Effector memory CD4-positive, alpha-beta T cell (primary cell): ENCODE data around the gene USP37.

ENCODE experiments used
- DNase-seq, 3 donors: peaks; one replicate each; pipeline ENCODE4 v3.0.0-alpha.2; 2020
- H3K27ac ChIP-seq: 2 replicates; pipeline ENCODE4 v1.7.0; 2013; ENCODE audit warnings: mild to moderate bottlenecking, low read length, moderate library complexity; ENCODE audit not compliant: insufficient read depth, poor library complexity, severe bottlenecking
- H3K27me3 ChIP-seq: replicated peaks from 2 replicates; pipeline ENCODE4 v1.7.0; 2013; ENCODE audit warnings: mild to moderate bottlenecking, low read length; ENCODE audit not compliant: insufficient read depth, control insufficient read depth, poor library complexity, severe bottlenecking
- H3K36me3 ChIP-seq: 2 replicates; pipeline ENCODE4 v1.7.0; 2013; ENCODE audit warnings: mild to moderate bottlenecking, low read length, moderate library complexity; ENCODE audit not compliant: control insufficient read depth, insufficient read depth
- H3K4me1 ChIP-seq: 2 replicates; pipeline ENCODE4 v1.7.0; 2013; ENCODE audit warnings: low read length, mild to moderate bottlenecking; ENCODE audit not compliant: control insufficient read depth, insufficient read depth, poor library complexity, severe bottlenecking
- H3K4me3 ChIP-seq: 2 replicates; pipeline ENCODE4 v1.7.0; 2013; ENCODE audit warnings: low read length, low read depth, mild to moderate bottlenecking; ENCODE audit not compliant: insufficient read depth, poor library complexity, severe bottlenecking
- H3K9me3 ChIP-seq: 2 replicates; pipeline ENCODE4 v1.7.0; 2013; ENCODE audit warnings: mild to moderate bottlenecking, low read length, moderate library complexity; ENCODE audit not compliant: control insufficient read depth

USP37 gene

GRCh38 chr2:218436992-218437391 lies 131.2 kb downstream of the USP37 start:
- no peaks in the 10 kb centered on the region for H3K27me3 ChIP-seq
- no peak overlapping the region for H3K27ac ChIP-seq
- no peak for DNase-seq
- H3K36me3 ChIP-seq: no peaks in the 10 kb centered on the region
- no peaks in the 10 kb centered on the region for H3K4me1 ChIP-seq
- H3K9me3 ChIP-seq: no peaks in the 10 kb centered on the region
- H3K4me3 ChIP-seq: no peak overlapping the region

- Histone ChIP-seq H3K4me1 (no peaks in the 10 kb centered on the region), H3K27ac (no peak overlapping the region), H3K9me3 (no peaks in the 10 kb centered on the region), H3K4me3 (no peak overlapping the region), H3K36me3 (no peaks in the 10 kb centered on the region), H3K27me3 (no peaks in the 10 kb centered on the region)
- no peak for DNase-seq
Measured at GRCh38 chr2:218435003-218435982, 132.9 kb downstream of the USP37 start.

- Histone ChIP-seq H3K27me3 (no peaks in the 10 kb centered on the region), H3K4me3 (no peak overlapping the region), H3K4me1 (no peaks in the 10 kb centered on the region), H3K36me3 (no peaks in the 10 kb centered on the region), H3K27ac (no peak overlapping the region), H3K9me3 (no peaks in the 10 kb centered on the region)
- DNase-seq: no peak
Measured at GRCh38 chr2:218434456-218434855, 133.7 kb downstream of the USP37 start.

GRCh38 chr2:218432676-218433365 lies 135.3 kb downstream of the USP37 start:
- H3K4me3 ChIP-seq: no peak overlapping the region
- H3K9me3 ChIP-seq: no peaks in the 10 kb centered on the region

GRCh38 chr2:218431878-218432277 lies 136.3 kb downstream of the USP37 start:
- no peak overlapping the region for H3K4me3 ChIP-seq
- no peaks in the 10 kb centered on the region for H3K9me3 ChIP-seq
- H3K27ac ChIP-seq: no peak overlapping the region
- no peak for DNase-seq
- H3K4me1 ChIP-seq: no peaks in the 10 kb centered on the region
- H3K27me3 ChIP-seq: no peaks in the 10 kb centered on the region
- no peaks in the 10 kb centered on the region for H3K36me3 ChIP-seq

More at GRCh38 chr2:218432676-218433365, 135.3 kb downstream of the USP37 start:
- H3K27me3 ChIP-seq: no peaks in the 10 kb centered on the region
- H3K36me3 ChIP-seq: no peaks in the 10 kb centered on the region
- no peak for DNase-seq
- H3K4me1 ChIP-seq: no peaks in the 10 kb centered on the region
- H3K27ac ChIP-seq: no peak overlapping the region

GRCh38 chr2:218430721-218431120 lies 137.4 kb downstream of the USP37 start:
- DNase-seq: no peak
- H3K9me3 ChIP-seq: no peaks in the 10 kb centered on the region

GRCh38 chr2:218429911-218430692 lies 138.0 kb downstream of the USP37 start:
- Histone ChIP-seq H3K27ac (no peak overlapping the region), H3K9me3 (no peaks in the 10 kb centered on the region), H3K4me1 (no peaks in the 10 kb centered on the region), H3K27me3 (no peaks in the 10 kb centered on the region), H3K36me3 (no peaks in the 10 kb centered on the region), H3K4me3 (no peak overlapping the region)
- no peak for DNase-seq

More at GRCh38 chr2:218430721-218431120, 137.4 kb downstream of the USP37 start:
- Histone ChIP-seq H3K27me3 (no peaks in the 10 kb centered on the region), H3K27ac (no peak overlapping the region), H3K4me3 (no peak overlapping the region), H3K4me1 (no peaks in the 10 kb centered on the region), H3K36me3 (no peaks in the 10 kb centered on the region)

GRCh38 chr2:218428846-218429558 lies 139.1 kb downstream of the USP37 start:
- no peak for DNase-seq
- no peaks in the 10 kb centered on the region for H3K27me3 ChIP-seq
- no peaks in the 10 kb centered on the region for H3K4me1 ChIP-seq

GRCh38 chr2:218427741-218428140 lies 140.4 kb downstream of the USP37 start:
- no peak for DNase-seq
- no peak overlapping the region for H3K27ac ChIP-seq
- no peaks in the 10 kb centered on the region for H3K4me1 ChIP-seq
- no peak overlapping the region for H3K4me3 ChIP-seq
- no peaks in the 10 kb centered on the region for H3K9me3 ChIP-seq
- no peaks in the 10 kb centered on the region for H3K27me3 ChIP-seq
- no peaks in the 10 kb centered on the region for H3K36me3 ChIP-seq

More at GRCh38 chr2:218428846-218429558, 139.1 kb downstream of the USP37 start:
- H3K9me3 ChIP-seq: no peaks in the 10 kb centered on the region
- no peak overlapping the region for H3K4me3 ChIP-seq
- H3K27ac ChIP-seq: no peak overlapping the region
- H3K36me3 ChIP-seq: no peaks in the 10 kb centered on the region
